C4-2B (cell line): ENCODE measurements around the gene PLCG2.
"Not testable (repeated sequence)": the region's sequence is repeated elsewhere in the genome, so short reads cannot be mapped to it uniquely, and the experiment has no call there.

ENCODE experiments used
- H3K27ac ChIP-seq: fragments of 450-650 bp; 2 replicates; pipeline ENCODE4 v1.5.1; 2017
- CTCF ChIP-seq: fragments of 450-650 bp; conservative IDR thresholded peaks from 2 replicates; pipeline ENCODE4 v1.5.1; 2017; ENCODE audit warnings: mild to moderate bottlenecking
- ZFX ChIP-seq: fragments of 450-650 bp; IDR thresholded peaks from 2 replicates; pipeline ENCODE4 v1.6.1; 2017

PLCG2 gene

GRCh38 chr16:82008957-82009592, 230.0 kb downstream of the PLCG2 start:
- no peak overlapping the region for H3K27ac ChIP-seq
- TF ChIP-seq CTCF (no peak), ZFX (no peak)

DNA sequence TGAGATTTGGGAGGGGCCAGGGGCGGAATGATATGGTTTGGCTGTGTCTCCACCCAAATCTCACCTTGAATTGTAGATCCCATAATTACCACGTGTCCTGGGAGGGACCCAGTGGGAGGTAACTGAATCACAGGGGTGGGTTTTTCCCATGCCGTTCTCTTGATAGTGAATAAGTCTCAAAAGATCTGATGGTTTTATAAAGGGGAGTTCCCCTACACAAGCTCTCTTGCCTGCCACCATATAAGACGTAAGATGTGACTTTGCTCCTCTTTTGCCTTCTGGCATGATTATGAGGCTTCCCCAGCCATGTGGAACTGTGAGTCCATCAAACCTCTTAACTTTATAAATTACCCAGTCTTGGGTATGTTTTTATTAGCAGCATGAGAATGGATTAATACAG, 230.7 kb downstream of the PLCG2 start:
- not testable (repeated sequence) for H3K27ac ChIP-seq

GRCh38 chr16:82010649-82011048, 231.6 kb downstream of the PLCG2 start:
- TF ChIP-seq ZFX (no peak), CTCF (no peak)
- no peak overlapping the region for H3K27ac ChIP-seq

GRCh38 chr16:82011199-82011641, 232.1 kb downstream of the PLCG2 start, which contains the start of gene SDR42E1:
TSS of gene SDR42E1 (minus strand) at chr16:82011470. CDS start at chr16:82000858, 10,612 bp downstream.
- no peak for TF ChIP-seq ZFX
- no peak for TF ChIP-seq CTCF
- H3K27ac ChIP-seq, result no peak within 1 kb of the TSS
